Measurements from ENCODE around the gene RASA2. TPM values are rescaled to one million over a fixed set of nuclear protein-coding genes. Genes with fewer than 3 reads are reported as not detected.
A peak's percentile ranks its signal among the peaks of the same experiment; 100 is the strongest.

The RASA2 gene
- total RNA-seq, 2 donors from 2014 or later: 7.8 to 13.5 TPM

- DNase-seq (ENCODE audit: low spot score): peak; percentile 88
- intact Hi-C loops (cut with DNase I): loop anchor here (2.0 kb wide), 1 partner anchor 101 kb away; no protein-coding TSS in a partner anchor
- no peaks in the 10 kb centered on the region for H3K27me3 ChIP-seq (replicated peaks; ENCODE audit: insufficient read depth)
Measured at GRCh38 chr3:141460097-141460704, 26.6 kb upstream of the RASA2 start.

DNA sequence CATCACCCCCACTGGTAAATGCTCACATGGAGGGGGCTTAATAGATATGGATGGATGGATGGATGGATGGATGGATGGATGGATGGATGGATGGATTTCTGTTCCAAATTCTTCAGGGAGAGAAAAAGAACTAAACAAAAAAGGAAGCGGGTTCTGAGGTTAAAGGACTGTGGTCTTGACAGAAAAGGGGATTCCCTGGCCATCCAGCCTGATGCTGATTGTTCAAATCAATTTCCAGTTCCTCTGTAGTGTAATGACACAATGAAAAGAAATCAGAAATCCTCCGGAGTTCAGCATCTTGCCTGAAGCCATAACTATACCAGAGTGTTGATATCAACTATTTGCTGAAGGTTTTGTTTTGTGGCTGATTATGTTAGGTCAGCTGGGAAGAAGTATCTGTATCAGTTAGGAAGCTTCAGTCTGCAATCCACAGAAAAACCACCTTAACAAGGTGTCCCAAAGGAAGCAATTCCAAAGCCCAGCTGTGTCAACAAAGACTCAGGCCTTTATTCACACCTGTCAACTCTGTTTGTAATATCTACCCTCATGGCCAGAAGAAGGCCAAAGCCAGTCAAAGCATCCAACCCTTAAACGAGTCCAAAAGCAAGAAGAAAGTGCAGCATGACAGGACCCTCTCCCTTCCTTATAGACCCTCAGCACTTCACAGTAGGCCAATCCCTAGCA is 24.5 kb upstream of the RASA2 start:
- no peak overlapping the region for H3K4me3 ChIP-seq
- no peaks in the 10 kb centered on the region for H3K9me3 ChIP-seq
- H3K27ac ChIP-seq: no peak overlapping the region
- intact Hi-C loops (cut with DNase I): no loop called here
- H3K27me3 ChIP-seq (replicated peaks; ENCODE audit: insufficient read depth): no peaks in the 10 kb centered on the region
- no peak for TF ChIP-seq CTCF (IDR thresholded peaks at IDR 0.05)
- TF ChIP-seq POLR2A (IDR thresholded peaks at IDR 0.05): no peak
- no peak for TF ChIP-seq POLR2AphosphoS5 (IDR thresholded peaks at IDR 0.05)
- no peaks in the 10 kb centered on the region for H3K4me1 ChIP-seq (replicated peaks)
- 55% methylated on average over 3 of the region's 3 CpGs for WGBS
- H3K36me3 ChIP-seq: no peaks in the 10 kb centered on the region
- no peak for DNase-seq (ENCODE audit: low spot score)

More at GRCh38 chr3:141460097-141460704, 26.6 kb upstream of the RASA2 start:
- TF ChIP-seq CTCF (IDR thresholded peaks at IDR 0.05) (peak; percentile 59 to 89 (median 87)), POLR2A (IDR thresholded peaks at IDR 0.05) (no peak), POLR2AphosphoS5 (IDR thresholded peaks at IDR 0.05) (peak; percentile 62)
- 24% methylated on average over 10 of the region's 10 CpGs for WGBS
- H3K36me3 ChIP-seq: no peaks in the 10 kb centered on the region
- no peaks in the 10 kb centered on the region for H3K9me3 ChIP-seq
- no peak overlapping the region for H3K4me3 ChIP-seq
- H3K27ac ChIP-seq: no peak overlapping the region
- H3K4me1 ChIP-seq (replicated peaks): peaks cover 13% of the 10 kb centered on the region

DNA sequence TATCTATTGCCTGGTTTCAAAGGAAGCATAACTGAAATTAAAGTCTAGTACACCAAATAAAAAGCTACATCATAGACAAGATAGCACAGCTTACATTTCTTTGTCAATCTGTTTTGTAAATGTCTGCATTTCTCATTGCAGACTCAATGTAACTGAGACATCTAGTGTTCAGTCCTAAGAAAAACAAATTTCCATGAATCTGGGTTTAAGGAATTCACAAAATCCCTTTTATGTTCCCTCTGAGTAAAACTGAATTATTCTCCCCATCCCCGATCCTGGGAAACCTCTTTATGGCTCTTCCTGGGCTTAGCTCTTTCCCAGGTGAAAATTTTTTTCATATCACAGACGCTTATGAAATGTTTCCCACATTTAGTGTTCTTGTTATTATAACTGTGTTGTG is 21.6 kb upstream of the RASA2 start:
- no peaks in the 10 kb centered on the region for H3K4me1 ChIP-seq (replicated peaks)
- H3K9me3 ChIP-seq: no peaks in the 10 kb centered on the region
- no peaks in the 10 kb centered on the region for H3K36me3 ChIP-seq
- H3K27ac ChIP-seq: no peak overlapping the region
- WGBS: 43% methylated on average over 2 of the region's 2 CpGs
- no peak for DNase-seq (ENCODE audit: low spot score)
- intact Hi-C loops (cut with DNase I): no loop called here
- TF ChIP-seq POLR2AphosphoS5 (IDR thresholded peaks at IDR 0.05) (no peak), POLR2A (IDR thresholded peaks at IDR 0.05) (no peak), CTCF (IDR thresholded peaks at IDR 0.05) (peak in 3 of 4 experiments; percentile 26 to 44 (median 30))
- H3K27me3 ChIP-seq (replicated peaks; ENCODE audit: insufficient read depth): no peaks in the 10 kb centered on the region
- no peak overlapping the region for H3K4me3 ChIP-seq

DNA sequence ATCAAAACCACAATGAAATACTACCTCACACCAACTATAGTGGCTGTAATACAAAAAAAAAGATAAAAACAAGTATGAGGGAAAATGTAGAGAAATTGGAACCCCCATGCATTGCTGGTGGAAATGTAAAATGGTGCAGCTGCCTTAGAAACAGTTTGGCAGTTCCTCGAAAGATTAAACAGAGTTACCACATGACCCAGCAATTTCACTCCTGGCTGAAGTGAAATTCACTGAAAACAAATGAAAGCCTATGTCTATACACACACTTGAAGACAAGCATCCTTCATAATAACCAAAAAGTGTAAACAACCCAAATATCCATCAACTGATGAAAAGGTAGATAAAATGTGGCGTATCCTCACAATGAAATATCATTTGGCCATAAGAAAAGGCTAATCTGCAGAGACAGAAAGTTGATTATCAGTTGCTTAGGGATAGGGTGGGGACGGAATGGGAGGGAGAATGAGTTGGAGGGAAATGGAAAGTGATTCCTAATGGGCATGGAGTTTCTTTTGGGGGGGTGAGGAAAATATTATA is 20.1 kb upstream of the RASA2 start:
- intact Hi-C loops (cut with DNase I): no loop called here
- Histone ChIP-seq H3K36me3 (no peaks in the 10 kb centered on the region), H3K4me1 (replicated peaks) (no peaks in the 10 kb centered on the region), H3K4me3 (no peak overlapping the region), H3K9me3 (no peaks in the 10 kb centered on the region), H3K27me3 (replicated peaks; ENCODE audit: insufficient read depth) (no peaks in the 10 kb centered on the region), H3K27ac (no peak overlapping the region)
- no peak for DNase-seq (ENCODE audit: low spot score)
- TF ChIP-seq POLR2A (IDR thresholded peaks at IDR 0.05) (no peak), POLR2AphosphoS5 (IDR thresholded peaks at IDR 0.05) (no peak), CTCF (IDR thresholded peaks at IDR 0.05) (no peak)
- WGBS: 89% methylated on average over 3 of the region's 3 CpGs

Measured in prostate gland (tissue), 2 donors.